Measurements from ENCODE around the gene PTGFR.

Gene PTGFR

GRCh38 chr1:78520843-78521242 lies 30.1 kb downstream of the PTGFR start:
- no peak for DNase-seq

- no peak for DNase-seq
These were observed 31.4 kb downstream of the PTGFR start for GRCh38 chr1:78522136-78522535.

DNA sequence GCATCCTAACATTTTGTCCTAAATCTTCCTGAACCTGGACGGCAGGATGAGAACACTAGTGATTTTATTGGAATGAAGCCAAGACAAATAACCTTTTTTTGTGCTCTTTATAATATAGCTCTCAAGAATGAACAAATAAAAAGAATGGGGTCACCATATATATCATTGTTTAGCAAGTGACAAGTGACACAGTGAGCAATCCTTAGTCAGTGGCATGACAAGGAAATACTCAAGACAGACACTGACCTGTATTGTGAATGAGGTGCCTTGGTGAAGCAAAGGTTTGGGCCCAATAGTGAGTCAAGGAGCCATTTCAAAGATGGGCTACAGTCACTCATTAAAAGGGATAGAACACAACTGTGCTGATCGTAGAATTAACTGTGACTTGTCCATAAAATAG lies 35.7 kb downstream of the PTGFR start:
- no peak for DNase-seq

- no peak for DNase-seq
These were observed 36.9 kb downstream of the PTGFR start for GRCh38 chr1:78527706-78528105.

- DNase-seq: no peak
These were observed 42.8 kb downstream of the PTGFR start for GRCh38 chr1:78533527-78533926.

DNA sequence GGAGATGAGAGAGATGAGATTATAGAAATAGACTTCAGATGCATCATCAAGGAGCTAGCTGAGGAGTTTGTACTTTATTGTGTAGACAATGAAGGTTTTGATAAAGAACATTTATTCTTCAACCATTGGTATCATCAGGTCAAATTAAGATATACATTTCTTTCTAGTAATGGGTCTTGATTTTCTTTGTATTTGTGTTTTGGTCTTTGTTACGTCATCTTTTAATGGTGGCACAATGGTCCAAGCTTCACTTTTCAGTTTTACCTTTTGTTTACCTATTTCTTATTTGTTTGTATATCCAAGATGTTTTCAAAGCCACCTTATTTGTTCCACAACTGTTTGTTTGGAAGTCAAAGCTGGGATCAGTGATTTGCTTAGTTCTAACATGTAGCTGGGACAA lies 44.5 kb downstream of the PTGFR start:
- DNase-seq: no peak

- DNase-seq: no peak
These were observed 45.7 kb downstream of the PTGFR start for GRCh38 chr1:78536427-78536826.

- no peak for DNase-seq
These were observed 49.3 kb downstream of the PTGFR start for GRCh38 chr1:78540048-78540447.

DNA sequence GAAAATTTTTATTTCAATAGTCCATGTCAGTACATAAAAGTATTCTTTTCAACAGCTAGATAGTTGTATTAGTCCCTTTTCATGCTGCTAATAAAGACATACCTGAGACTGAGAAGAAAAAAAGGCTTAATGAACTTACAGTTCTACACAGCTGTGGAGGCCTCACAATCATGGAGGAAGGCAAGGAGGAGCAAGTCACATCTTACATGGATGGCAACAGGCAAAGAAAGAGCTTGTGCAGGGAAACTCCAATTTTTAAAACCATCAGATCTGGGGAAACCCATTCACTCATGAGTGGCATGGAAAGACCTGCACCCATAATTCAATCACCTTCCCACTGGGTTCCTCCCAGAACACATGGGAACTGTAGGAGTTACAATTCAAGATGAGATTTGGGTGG lies 50.7 kb downstream of the PTGFR start:
- DNase-seq: no peak

DNA sequence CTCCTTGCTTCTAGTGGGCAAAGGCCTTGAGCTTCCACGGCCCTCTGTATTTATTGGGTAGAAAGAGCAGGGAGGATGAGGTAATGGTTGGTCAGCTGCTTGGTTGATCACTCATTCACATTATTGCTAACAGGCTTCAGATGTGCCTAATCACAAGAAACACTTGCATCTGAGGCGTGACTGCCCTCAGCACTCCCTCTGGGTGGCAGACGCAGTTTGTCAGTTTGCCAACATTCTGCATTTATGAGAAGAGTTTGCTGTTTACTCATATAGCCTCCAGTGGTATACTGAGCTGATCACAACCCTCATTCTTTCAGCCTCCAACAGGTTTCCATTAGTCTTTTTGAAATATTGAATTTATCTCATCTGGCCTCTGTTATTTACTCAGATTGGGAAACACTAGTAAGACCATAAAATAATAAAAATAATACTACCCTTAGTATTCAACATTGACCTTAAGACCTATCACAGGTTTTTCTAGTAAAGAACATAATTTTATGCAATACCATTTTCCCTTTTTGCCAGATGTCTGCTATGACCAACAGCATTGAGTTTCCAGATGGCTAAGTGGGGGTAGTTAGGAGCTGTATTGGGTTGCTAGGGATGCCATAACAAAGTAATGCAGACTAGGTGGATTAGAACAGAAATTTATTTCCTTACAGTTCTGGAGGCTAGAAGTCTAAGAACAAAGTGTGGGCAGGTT lies 53.3 kb downstream of the PTGFR start:
- DNase-seq: no peak

GRCh38 chr1:78547081-78547480 lies 56.3 kb downstream of the PTGFR start:
- DNase-seq: no peak

GRCh38 chr1:78549331-78549730 lies 58.6 kb downstream of the PTGFR start:
- no peak for DNase-seq

DNA sequence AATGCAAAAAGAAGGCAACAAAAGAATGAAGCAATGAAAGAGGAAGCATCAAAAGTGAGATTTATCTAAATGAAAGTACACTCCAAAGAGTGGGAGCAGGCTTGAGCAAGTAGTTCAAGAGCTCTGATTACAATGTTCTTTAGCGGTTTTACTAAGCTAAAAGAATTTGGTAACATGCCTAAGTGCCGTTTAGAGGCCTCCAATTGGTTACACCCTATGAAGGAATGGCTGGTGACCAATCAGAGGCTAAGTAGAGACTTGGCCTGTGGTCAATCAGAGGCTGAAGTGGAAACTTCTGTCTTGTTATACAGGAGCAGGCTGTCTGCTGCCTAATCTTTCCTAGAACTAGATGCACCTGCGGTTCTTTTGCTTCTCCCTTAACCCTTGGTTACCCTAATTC lies 59.1 kb downstream of the PTGFR start:
- DNase-seq: no peak

DNA sequence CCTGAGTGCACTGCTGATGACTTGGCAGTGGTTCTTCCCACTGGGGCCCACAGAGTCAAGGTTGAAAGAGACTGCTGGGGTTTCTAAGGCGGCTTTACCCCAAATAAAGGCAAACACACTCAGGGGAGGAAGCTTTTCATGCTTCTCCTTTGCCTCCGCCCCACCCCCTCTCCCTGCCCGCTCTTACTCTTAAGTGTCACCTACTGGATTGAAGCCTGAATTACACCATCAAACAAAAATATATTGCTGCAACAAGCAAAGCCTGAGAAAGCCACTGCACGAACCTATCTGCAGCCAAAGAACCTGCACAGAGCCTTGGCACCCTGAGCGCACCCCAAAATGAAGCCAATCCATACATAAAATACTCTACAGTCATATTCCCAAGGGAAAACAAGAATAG lies 63.1 kb downstream of the PTGFR start:
- DNase-seq: no peak

DNA sequence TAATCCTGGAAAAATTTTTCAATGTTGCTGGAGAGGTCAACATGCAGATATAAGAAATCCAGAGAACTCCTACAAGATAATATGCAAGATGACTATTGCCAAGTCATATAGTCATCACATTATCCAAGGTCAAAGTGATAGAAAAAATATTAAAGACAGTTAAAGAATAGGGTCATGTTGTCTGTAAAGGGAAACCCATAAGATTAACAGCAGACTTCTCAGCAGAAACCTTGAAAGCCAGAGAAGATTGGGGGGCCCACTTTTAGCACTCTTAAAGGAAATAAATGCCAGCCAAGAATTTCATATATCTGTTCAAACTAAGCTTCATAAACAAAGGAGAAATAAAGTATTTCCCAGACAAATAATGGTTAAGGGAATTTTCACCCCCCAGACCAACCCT lies 64.1 kb downstream of the PTGFR start:
- no peak for DNase-seq

DNA sequence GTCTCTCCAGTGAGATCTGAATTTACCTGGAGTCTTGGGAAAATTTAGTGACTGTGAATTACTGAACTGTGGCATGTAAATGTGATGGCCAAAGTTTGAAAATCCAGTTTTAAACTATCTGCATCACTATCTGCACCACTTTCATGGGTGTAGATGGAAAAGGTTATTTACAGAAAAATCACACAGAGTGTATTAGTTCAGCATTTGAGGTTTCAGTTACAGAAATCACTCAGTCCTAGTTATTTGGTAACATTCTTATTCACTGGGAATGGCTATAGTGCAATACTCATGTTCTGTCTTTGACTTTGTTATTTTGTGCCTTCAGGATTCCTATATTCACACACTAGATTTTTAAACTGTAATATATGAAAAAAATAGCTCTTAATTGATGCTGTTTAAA lies 68.9 kb downstream of the PTGFR start:
- DNase-seq: no peak

- no peak for DNase-seq
These were observed 70.0 kb downstream of the PTGFR start for GRCh38 chr1:78560811-78561210.

- DNase-seq: no peak
These were observed 71.1 kb downstream of the PTGFR start for GRCh38 chr1:78561856-78562255.

- no peak for DNase-seq
These were observed 74.6 kb downstream of the PTGFR start for GRCh38 chr1:78565393-78565792.

DNA sequence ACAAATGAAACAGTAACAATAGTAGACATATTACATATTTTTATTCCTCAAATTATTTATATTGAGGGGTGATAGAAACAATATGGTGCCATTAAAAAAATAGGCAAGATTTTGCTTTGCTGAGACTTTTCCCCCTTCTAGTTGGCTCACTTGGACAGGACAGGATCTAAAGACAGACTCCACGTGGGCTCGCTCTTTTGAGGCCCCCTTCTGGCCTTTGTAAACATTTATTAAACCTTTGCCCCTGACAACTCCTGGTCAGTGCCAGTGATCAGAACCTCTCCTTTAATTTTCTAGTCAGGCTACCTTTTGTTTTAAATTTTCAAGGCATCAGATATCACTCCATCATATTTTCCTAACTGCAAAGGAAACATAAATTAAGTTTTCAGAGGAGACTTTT lies 79.8 kb downstream of the PTGFR start:
- DNase-seq: no peak

DNA sequence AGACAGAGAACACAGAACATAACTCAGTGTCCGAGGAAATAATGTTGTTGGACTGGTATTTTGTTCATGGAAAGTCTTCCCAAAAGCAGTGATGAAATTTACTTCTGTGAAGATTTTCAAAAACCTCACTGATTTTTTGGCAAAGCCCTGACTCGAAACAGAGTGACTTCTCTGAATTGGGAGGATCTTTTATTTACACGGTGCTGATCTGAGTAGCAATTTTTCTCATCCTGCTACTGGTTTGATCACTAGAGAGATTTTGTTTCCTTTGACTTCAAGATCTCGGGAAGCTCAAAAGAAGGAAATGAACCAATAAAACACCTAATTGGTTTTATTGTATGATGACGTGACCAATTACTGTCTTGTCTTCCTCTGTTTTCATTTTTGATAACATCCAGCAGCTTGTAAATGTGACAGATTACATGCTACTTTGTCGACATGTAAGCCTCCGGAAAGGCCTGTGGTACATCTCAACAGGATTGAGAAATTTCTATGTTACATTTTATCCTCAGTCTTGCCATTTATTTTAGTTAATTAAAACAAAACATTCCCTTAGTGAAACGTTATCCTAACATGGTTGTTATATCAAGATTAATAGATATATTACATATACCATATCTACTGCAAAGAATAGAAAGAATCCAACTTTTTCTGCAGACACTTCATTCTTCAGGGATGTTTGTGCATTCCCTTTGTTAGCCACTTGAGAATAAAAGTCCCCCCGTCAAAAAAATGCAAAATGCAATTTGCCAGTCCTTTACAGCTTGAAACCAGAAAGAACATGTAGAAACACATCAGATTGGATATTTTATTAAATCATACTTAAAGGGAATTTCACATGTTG lies 86.7 kb downstream of the PTGFR start:
- no peak for DNase-seq

- no peak for DNase-seq
These were observed 95.8 kb downstream of the PTGFR start for GRCh38 chr1:78586572-78586971.

DNA sequence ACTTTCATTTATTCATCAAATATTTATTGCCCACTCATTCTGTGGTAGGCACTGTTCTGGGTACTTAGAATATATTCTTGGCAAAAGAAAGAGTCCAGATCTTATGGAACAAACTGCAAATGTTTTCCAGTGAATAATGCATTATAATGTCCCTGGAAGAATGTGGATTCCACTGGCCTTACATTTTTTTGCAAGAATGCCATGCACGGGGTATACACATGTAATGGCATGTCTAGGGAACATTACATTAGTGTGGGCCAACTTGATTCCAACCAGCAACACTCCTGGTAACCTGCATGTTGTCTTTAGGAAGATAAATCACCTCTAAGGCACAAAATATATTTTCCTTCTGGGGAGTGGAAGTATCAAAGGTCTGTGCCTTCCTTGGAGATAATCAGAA lies 96.4 kb downstream of the PTGFR start:
- DNase-seq: no peak

Data from stimulated activated CD4-positive, alpha-beta T cell treated with anti-CD3 and anti-CD28 coated beads, Interleukin-2, amount 100 ng/mL, for 48 hours (primary cell).